Esophagus mucosa (tissue), 1 donor: ENCODE results near the gene GON7. TPM values are rescaled to one million over a fixed set of nuclear protein-coding genes. Genes with fewer than 3 reads are reported as not detected.
"Not testable (repeated sequence)": the region's sequence is repeated elsewhere in the genome, so short reads cannot be mapped to it uniquely, and the experiment has no call there.

Experiments used
- ATAC-seq: fragments of 200-7000 bp; cut with Tn5 transposase; one replicate; pipeline ENCODE4 v1.9.1; 2020
- total RNA-seq: library from RNA; stranded (reverse); gene quantifications from one replicate; pipeline ENCODE4 v1.2.4, GENCODE V29; 2023
- donor health status: DM: yes; HTN: yes; CAD: no.

Gene GON7
- total RNA-seq, 1 donor from 2014 or later: 9.8 TPM

DNA sequence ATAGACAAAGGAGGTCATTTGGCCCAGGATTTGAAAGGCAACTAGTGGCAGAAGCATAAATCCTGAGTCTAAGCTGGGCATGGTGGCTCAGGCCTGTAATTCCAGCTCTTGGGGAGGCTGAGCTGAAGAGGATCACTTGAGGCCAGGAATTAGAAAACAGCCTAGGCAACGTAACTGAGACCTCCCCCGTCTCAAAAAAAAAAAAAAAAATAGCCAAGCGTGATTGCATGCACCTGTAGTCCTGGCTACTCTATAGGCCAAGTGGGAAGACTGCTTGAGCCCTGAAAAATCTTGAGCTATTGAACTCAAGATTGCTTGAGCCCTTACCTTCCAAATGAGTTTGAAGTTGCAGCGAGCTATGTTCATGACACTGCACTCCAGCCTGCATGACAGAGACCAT lies 7.8 kb downstream of the GON7 start:
- no peak for ATAC-seq

DNA sequence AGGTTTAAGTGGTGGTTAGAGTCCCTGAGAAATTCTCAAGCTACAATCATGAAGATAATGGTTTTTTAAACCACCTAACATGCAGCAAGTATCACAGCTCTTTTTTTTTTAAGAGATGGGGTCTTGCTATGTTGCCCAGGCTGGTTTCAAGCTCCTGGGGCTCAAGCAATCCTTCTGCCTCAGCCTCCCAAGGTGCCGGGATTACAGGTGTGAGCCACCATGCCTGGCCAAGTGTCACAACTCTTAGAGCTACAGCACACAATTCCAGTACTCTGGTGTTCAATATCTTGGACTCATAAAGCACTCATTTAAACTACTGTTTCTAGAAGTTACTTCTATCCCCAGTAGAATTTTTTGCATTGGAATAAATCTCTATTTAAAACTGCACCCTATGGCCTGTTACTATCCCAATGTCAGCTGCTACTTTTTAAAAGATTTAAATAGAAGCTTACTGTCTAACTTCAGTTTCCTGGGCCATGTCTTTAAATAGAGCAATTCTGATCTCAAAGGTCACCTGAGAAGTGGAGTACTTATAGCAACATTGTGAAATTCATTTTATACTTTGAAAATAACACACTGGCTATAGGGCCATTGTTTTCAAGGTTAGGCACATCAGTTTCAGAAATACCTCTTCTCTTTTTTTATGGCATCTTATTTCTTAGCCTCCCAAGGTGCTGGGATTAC lies 11.4 kb downstream of the GON7 start:
- no peak for ATAC-seq

DNA sequence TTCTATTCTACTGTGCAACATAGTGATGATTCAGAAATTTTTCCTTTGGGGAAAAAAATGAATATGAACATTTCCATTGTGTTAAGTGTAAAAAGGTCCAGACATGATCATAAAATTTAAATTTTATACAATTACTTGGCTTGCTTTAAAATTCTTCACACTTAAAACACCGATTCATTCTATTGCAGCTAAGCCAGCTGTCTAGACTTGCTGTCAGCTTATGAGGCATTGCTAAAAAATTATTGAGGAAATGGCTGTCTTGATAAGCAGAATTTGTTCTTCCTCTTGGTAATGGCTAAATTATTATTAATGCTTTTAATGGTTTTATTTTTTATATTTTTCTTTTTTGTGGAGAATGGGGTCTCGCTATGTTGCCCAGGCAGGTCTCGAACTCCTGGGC lies 19.9 kb downstream of the GON7 start:
- ATAC-seq: no peak

DNA sequence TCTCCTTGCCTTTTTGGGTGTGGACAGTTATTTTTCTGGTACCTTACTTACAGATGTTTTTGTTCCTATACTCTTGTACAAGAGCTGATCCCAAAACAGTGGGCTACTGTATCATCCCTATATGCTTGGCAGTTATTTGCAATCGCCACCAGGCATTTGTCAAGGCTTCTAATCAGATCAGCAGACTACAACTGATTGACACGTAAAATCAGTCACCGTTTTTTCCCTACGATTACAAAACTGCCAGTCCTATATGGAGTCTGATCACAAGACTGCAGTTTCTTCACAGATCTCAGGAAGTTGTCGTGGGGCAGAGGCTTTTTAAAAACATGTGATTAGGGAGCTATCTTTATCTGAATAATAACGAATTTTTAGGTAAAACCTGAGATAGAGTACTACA lies 20.4 kb downstream of the GON7 start:
- no peak for ATAC-seq

DNA sequence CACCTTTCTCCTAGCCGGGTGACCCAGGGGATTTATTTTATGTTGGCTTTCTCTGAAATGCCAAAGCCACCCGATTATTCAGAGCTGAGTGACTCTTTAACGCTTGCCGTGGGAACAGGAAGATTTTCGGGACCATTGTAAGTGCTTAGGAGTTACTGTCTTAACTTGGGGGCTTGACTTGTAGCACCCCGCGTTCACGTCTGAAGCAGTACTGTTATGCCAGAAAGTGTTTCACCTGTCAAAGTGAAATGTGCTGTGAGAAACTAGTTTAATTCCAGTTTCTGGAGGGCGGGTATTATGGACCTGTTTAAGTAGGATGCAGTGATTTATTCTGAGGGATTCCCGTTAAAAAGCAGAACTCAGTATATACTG lies 21.5 kb downstream of the GON7 start:
- ATAC-seq: no peak

DNA sequence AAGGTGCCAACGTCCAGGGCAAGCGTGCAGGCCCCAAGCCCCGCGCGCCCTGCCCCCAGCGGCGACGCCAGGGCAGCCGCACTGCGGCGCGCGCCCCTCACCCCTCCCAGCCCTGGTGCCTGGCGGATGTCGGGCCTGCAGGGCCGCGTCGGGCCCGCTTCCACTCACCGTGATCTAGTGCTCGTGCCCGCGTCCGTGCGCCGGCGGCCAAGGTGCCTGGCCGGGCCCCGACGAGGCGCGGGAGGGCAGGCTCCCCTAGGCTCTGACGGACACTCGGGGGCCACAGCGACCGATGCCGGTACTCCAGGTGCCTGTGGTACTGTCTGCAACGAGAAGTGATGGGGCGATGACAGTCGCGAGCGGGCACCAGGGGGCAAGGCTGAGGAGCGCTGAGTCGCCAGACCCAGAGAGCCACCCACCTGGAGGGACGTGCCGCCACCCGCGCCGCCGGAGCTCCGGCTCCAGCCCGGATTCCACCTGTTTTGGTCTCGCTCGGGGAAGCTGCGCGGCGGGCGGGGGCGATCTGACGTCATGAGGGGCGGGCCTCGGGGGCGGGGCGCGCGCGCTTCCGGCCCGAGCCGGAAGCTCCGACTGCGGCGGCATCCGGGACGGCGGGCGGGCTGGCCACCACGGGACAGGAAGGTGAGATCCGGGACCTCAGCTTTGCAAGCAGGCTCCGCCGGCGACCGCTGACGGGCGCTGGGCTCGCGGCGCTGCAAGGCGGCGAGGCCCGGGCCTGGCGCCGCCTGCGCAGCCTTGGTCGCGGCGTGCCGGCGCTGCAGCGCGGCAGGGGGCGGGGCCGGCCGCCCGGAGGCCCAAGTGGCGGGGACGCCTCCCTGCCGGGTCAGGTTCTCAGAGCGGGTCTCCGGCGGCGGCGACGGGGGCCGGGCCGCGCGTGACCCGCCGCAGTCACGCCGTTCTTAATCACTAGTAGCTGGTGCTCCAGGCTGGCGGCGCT lies 22.2 kb downstream of the GON7 start, which contains the start of the genes LYSET and MOAP1:
Gene LYSET (plus strand): TSS at position 927 of the 958 bp plus-strand sequence. CDS start 89 bp downstream, outside the sequence.
Gene MOAP1 (minus strand): TSS at position 507 of the 958 bp plus-strand sequence. CDS start 655 bp downstream, outside the sequence.
- ATAC-seq: peak; percentile 93

DNA sequence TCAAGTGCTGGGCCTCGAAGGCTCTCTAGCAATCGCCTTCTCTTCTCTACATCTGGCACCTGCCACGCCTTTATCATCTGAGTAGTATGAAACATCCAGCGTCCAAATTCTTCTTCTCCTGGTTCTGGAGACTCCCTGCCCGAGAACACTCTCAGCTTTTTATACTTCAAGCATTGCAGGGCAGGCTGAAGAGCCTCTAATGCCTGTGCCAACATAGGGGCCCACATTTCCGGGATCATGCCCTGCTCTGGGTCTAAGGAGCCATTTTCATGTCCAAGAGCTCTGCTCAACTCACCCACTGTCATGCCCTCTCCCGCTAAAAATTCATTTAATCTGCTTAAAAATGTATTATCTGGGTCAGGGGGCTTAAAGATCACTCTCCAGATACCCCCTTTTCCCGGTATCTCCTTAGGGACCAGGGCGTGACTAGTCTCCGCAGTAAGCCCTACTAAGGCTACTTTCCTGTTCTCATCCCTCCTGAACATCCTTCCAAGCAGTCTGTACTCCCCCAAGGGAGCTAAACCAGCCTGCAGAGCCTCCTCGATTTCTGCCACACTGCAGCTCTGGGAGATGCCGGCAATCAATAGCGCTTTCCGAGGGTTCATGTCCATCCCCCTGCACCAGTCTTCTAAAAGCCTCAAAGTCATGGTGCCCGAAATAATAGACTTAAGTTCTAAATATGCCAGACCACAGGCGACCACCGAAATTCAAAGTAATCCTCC lies 23.1 kb downstream of the GON7 start:
- ATAC-seq: peak; percentile 7

DNA sequence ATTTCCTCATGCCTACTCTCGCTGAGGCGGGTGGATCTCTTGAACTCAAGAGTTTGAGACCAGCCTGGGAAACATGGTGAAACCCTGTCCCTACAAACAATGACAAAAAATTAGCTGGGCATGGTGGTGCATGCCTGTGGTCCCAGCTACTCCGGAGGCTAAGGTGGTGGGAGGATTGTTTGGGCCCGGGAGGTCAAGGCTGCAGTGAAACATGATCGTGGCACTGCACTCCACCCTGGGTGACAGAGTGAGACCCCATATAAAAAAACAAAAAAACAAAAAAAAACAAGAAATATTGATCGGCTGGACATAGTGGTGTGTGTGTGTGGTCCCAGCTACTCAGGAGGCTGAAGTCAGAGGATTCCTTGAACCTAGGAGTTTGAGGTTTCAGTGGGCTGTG lies 31.4 kb downstream of the GON7 start:
- ATAC-seq: no peak

DNA sequence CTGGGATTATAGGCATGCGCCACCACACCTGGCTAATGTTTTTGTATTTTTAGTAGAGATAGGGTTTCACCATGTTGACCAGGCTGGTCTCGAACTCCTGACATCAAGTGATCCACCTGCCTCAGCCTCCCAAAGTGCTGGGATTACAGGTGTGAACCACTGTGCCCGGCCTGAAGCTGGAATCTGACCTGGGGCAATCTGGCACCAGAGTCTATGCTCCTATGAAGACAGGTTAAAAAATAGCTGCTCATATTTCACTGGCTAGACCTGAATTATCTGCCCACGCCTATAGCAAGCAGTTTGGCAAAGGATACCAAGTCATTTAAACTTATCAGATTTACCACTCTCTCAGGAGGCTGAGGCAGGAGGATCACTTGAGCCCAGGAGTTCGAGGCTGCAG lies 32.1 kb downstream of the GON7 start:
- not testable (repeated sequence) for ATAC-seq

DNA sequence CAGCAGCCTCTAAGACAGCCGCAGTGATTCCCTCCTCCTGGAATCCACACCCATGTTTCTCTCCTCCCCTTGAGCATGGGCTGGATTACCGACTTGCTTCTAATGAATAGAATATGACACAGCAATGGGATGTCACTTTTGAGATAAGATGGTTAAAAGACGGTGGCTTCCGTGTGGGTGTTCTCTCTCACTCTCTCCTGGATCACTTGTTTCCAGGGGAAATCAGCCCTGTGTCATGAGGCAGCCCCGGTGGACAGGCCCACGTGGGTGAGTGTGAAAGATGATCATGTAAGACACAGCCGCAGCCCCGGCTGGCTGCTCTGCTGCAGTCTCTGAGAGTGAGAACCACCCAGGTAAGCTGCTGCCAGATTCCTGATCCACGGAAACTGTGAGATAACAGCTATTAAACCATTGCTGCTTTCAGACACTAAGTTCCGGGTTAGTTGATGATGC lies 32.9 kb downstream of the GON7 start:
- ATAC-seq: peak; percentile 51

DNA sequence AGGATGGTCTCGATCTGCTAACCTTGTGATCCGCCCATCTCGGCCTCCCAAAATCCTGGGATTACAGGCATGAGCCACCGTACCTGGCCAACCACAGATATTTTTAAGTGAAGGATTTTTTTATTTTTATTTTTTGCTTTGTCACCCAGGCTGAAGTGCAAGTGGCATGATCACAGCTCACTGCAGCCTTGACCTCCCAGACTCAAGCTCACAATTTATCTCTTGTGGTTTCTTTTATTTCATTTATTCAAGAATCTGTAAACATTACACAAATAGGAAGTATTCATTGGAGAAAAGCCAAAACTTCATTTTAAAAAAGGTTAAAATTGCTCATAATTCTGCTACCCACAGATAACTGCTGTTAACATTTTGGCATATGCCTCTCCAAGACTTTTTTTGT lies 35.5 kb downstream of the GON7 start:
- no peak for ATAC-seq

DNA sequence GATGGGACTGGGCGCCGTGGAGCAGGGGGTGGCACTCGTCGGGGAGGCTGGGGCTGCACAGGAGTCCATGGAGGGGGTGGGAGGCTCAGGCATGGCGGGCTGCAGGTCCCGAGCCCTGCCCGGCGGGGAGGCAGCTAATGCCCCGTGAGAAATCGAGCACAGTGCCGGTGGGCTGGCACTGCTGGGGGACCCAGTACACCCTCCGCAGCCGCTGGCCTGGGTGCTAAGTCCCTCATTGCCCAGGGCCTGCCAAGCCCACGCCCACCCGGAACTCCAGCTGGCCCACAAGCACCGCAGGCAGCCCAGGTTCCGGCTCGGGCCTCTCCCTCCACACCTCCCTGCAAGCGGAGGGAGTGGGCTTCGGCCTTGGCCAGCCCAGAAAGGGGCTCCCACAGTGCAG lies 36.7 kb downstream of the GON7 start:
- not testable (repeated sequence) for ATAC-seq

DNA sequence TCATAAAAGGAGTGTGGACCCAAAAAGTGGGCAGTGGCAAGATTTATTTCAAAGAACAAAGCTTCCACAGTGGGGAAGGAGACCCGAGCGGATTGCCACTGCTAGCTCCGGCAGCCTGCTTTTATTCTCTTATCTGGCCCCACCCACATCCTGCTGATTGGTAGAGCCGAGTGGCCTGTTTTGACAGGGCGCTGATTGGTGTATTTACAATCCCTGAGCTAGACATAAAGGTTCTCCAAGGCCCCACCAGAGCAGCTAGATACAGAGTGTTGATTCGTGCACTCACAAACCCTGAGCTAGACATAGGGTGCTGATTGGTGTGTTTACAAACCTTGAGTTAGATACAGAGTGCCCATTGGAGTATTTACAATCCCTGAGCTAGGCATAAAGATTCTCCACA lies 37.2 kb downstream of the GON7 start:
- ATAC-seq: not testable (repeated sequence)

DNA sequence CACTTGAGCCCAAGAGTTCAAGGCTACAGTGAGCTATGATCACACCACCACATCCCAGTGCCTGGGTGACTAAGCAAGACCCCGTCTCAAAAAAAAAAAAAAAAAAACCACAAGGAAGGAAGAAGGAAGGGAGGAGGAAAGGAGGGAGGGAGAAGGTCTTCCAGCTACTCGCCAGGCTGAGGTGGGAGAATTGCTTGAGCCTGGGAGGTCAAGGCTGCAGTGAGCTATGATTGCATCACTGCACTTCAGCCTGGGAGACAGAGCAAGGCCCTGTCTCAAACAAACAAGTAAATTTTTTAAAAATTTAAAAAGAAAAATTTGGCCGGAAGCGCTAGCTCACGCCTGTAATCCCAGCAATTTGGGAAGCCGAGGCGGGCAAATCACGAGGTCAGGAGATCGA lies 38.3 kb downstream of the GON7 start:
- not testable (repeated sequence) for ATAC-seq

DNA sequence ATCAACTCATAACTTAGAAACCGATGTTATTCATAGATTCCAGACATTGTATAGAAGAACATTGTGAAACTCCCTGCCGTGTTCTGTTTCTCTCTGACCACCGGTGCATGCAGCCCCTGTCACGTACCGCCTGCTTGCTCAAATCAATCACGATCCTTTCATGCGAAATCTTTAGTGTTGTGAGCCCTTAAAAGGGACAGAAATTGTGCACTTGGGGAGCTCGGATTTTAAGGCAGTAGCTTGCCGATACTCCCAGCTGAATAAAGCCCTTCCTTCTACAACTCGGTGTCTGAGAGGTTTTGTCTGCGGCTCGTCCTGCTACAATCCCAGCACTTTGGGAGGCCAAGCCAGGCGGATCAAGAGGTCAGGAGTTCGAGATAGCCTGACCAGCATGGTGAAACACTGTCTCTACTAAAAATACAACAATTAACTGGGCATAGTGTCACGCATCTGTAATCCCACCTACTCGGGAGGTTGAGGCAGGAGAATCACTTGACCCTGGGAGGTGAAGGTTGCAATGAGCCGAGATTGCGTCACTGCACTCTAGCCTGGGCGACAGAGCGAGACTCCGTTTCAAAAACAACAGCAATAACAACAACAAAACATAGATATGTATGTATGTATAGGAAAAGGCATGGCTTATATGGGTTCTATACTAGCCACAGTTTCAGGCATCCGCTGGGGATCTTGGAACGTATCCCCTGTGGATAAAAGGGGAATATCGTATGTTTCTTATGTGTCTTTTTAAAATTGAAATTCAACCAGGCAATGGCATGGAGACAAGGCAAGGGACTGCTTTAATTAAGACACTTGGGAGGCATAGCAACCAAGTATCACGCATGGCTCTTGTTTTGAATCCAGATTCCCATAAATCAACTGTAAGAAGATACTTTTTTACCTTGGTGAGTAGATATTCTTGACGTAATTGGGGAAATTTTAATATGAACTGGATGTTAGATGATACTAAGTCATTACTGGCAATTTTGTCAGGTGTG lies 41.3 kb downstream of the GON7 start:
- not testable (repeated sequence) for ATAC-seq

DNA sequence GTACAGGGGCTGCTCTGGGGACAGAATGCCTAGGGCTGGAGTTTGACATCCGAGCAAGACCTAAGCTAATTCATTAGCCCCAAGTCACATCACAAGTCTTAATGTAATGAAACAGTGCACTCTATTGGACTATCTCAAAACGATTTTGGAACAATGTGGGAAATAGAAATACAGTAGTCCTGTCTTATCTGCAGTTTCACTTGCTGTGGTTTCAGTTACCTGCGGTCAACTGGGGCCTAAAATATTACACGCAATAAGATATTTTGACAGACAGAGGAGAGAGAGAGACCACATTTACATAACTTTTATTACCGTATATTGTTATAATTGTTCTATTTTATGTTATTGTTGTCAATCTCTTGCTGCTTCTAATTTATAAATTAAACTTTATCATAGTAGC lies 43.3 kb downstream of the GON7 start:
- no peak for ATAC-seq

DNA sequence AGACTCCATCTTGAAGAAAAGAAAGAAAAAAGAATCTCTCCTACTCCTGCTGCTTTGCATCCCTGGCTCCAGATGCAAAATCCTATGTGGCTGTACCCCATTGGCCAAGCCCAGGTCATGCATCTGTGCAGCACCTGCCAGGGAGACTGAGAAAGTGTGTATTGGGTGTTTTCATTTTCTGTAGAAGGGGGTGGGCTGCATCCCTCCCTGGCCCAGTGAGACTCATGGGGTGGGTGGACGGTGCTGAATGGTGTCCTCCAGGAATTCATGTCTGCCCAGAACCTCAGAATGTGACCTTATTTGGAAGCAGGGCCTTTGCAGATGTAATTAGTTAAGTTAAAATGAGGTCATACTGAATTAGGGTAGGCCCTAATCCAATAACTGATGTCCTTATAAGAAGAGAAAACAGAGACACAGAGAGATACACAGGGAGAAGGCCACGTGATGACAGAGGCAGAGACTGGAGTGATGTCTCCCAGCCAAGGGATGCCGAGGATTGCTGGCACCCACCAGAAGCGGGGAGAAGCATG lies 45.4 kb downstream of the GON7 start:
- no peak for ATAC-seq

DNA sequence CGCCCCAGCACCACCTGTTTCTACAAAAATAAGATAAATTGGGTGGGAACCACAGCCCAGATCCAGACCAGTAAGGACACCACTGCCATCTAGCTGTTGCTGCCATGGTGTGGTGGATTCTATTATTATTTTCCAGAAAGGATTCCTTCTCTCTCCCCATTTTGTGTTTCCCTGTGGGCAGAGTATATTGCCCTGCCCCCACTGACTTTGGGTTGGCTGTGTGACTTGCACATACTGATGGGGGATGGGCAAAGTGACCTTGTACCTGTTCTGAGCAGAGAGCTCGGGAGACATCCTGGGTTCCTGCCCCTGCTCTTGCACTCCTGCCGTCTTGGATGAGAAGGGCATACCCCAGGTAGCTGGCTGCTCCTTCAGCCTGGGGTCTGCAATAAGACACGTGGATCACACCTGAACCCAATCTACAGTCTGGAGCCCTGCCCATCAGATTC lies 46.5 kb downstream of the GON7 start:
- no peak for ATAC-seq

DNA sequence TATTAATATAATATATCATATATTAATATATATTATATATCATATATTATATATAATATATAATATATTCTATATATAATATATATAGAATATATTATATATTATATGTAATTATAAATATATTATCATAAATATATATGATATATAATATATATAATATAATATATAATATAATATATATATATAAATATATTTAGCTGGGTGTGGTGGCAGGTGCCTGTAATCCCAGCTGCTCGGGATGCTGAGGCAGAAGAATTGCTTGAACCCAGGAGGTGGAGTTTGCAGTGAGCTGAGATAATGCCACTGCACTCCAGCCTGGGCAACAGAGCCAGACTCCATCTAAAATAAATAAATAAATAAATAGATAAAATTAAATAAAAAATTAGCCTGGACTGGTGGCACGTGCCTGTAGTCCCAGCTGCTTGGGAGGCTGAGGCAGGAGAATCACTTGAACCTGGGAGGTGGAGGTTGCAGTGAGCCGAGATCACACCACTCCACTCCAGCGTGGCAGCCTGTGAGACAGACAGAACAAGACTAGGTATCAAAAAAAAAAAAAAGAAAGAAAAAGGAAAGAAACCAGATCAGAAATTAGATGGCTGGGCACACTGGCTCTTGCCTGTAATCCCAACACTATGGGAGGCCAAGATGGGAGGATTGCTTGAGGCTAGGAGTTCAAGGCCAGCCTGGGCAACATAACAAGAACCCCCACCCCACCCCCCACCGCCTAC lies 47.1 kb downstream of the GON7 start:
- not testable (repeated sequence) for ATAC-seq

DNA sequence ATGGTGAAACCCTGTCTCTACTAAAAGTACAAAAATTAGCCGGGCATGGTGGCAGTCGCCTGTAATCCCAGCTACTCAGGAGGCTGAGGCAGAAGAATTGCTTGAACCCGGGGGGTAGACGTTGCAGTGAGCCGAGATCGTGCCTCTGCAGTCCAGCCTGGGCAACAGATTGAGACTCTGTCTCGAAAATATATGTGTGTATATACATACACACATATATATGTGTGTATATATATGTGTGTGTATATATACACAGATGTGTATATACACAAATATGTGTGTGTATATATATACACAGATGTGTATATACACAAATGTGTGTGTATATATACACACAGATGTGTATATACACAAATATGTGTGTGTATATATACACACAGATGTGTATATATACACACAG lies 48.5 kb downstream of the GON7 start:
- not testable (repeated sequence) for ATAC-seq
